HepG2 (cell line): ENCODE data around the gene PNKD. TPM values are rescaled to one million over a fixed set of nuclear protein-coding genes. Genes with fewer than 3 reads are reported as not detected.

ENCODE experiments used
- ARID3A ChIP-seq: IDR thresholded peaks from 2 replicates; pipeline ENCODE4 v1.6.1; 2012; ENCODE audit warnings: low read depth, low read length, improper control_type of control experiment
- ATF2 ChIP-seq: sonication (generic); formaldehyde crosslinking; IDR thresholded peaks from 2 replicates; pipeline ENCODE4 v1.4.0; 2020; ENCODE audit warnings: missing genetic modification reagents
- ESRRA ChIP-seq: sonication (generic); formaldehyde crosslinking; IDR thresholded peaks from 2 replicates; pipeline ENCODE4 v1.5.1; 2020; ENCODE audit warnings: mild to moderate bottlenecking, low read depth, missing genetic modification reagents
- HDAC2 ChIP-seq: sonication (generic); formaldehyde crosslinking; IDR thresholded peaks from 2 replicates; pipeline ENCODE4 v1.4.0; 2020; ENCODE audit warnings: missing genetic modification reagents
- HOXD1 ChIP-seq: sonication (generic); formaldehyde crosslinking; IDR thresholded peaks from 2 replicates; pipeline ENCODE4 v1.5.0; 2020; ENCODE audit warnings: missing genetic modification reagents
- KLF16 ChIP-seq, 2 experiments: sonication (generic) in 1 of 2; formaldehyde crosslinking in 1 of 2; IDR thresholded peaks; 2 replicates each; pipeline versions ENCODE4 v1.6.1 to v1.8.0; 2016 to 2023; ENCODE audit warnings: missing genetic modification reagents in 2 of 2, missing compliant biosample characterization in 1 of 2
- LCORL ChIP-seq, 2 experiments: fragments of 450-650 bp in 1 of 2; sonication (generic) in 1 of 2; formaldehyde crosslinking in 1 of 2; IDR thresholded peaks; 2 replicates each; pipeline versions ENCODE4 v1.5.0 to v1.6.1; 2017 to 2020; ENCODE audit warnings: antibody characterized with exemption in 1 of 2, missing genetic modification reagents in 1 of 2
- MTF2 ChIP-seq: sonication (generic); formaldehyde crosslinking; IDR thresholded peaks from 2 replicates; pipeline ENCODE4 v1.5.0; 2020; ENCODE audit warnings: missing genetic modification reagents, borderline replicate concordance
- NFAT5 ChIP-seq: sonication (generic); formaldehyde crosslinking; IDR thresholded peaks from 2 replicates; pipeline ENCODE4 v1.4.0; 2020; ENCODE audit warnings: missing genetic modification reagents
- POLR2AphosphoS5 ChIP-seq: IDR thresholded peaks from 2 replicates; pipeline ENCODE4 v1.6.1; 2012; ENCODE audit warnings: low read depth, low read length
- RFXANK ChIP-seq: IDR thresholded peaks from 2 replicates; pipeline ENCODE4 v1.6.1; 2016
- SP5 ChIP-seq: IDR thresholded peaks from 2 replicates; pipeline ENCODE4 v1.6.1; 2016; ENCODE audit warnings: low read depth, borderline replicate concordance
- TBP ChIP-seq: sonication (generic); formaldehyde crosslinking; IDR thresholded peaks from 2 replicates; pipeline ENCODE4 v1.5.0; 2020; ENCODE audit warnings: missing genetic modification reagents
- ZFY ChIP-seq: sonication (generic); formaldehyde crosslinking; IDR thresholded peaks from 2 replicates; pipeline ENCODE4 v1.4.0; 2020; ENCODE audit warnings: missing genetic modification reagents
- ZNF329 ChIP-seq: sonication (generic); formaldehyde crosslinking; IDR thresholded peaks from 2 replicates; pipeline ENCODE4 v1.9.0; 2021; ENCODE audit warnings: low read depth, mild to moderate bottlenecking, missing genetic modification reagents
- ZNF569 ChIP-seq: sonication (generic); formaldehyde crosslinking; IDR thresholded peaks from 2 replicates; pipeline ENCODE4 v1.5.0; 2020; ENCODE audit warnings: mild to moderate bottlenecking, missing genetic modification reagents, moderate library complexity, borderline replicate concordance
- ZNF770 ChIP-seq: sonication (generic); formaldehyde crosslinking; IDR thresholded peaks from 2 replicates; pipeline ENCODE4 v1.5.0; 2020; ENCODE audit warnings: mild to moderate bottlenecking, missing genetic modification reagents
- ZNF782 ChIP-seq: sonication (generic); formaldehyde crosslinking; IDR thresholded peaks from 2 replicates; pipeline ENCODE4 v1.4.0; 2020; ENCODE audit warnings: missing genetic modification reagents, mild to moderate bottlenecking, borderline replicate concordance
- ZNF850 ChIP-seq: sonication (generic); formaldehyde crosslinking; conservative IDR thresholded peaks from 2 replicates; pipeline ENCODE4 v1.9.0; 2021; ENCODE audit warnings: mild to moderate bottlenecking, missing genetic modification reagents
- polyA plus RNA-seq, 8 experiments: library from polyadenylated mRNA; depleted of rRNA in 3 of 8; stranded (reverse) in 7 of 8; unstranded in 1 of 8; fragments of >200 nt; fragmentation: Illumina TruSeq in 4 of 8; extraction: Trizol in 4 of 8; gene quantifications; 2 replicates each; pipeline versions ENCODE4 v1.2.1 to v1.2.3, GENCODE V29; 2011 to 2016; ENCODE audit warnings: low read depth in 4 of 8, missing spikeins in 1 of 8, mixed read lengths in 1 of 8; ENCODE audit not compliant: insufficient read depth in 1 of 8
- total RNA-seq, 5 experiments: library from RNA; depleted of rRNA; stranded (reverse); fragments of >200 nt; fragmentation: Illumina TruSeq; extraction: Trizol; gene quantifications; 2 replicates each; pipeline ENCODE4 v1.2.3, GENCODE V29; 2016; ENCODE audit warnings: low read depth in 1 of 5

The PNKD gene
- total and polyA plus RNA-seq, 2 of the 13 experiments (the other 11 are each of a cell fraction or from before 2014, with no cell fraction given): 55.9 to 80.4 TPM

- TF ChIP-seq LCORL (IDR thresholded peaks at IDR 0.05): no peak
- peak; percentile 70 for TF ChIP-seq LCORL (CRISPR knock-in tag; IDR thresholded peaks at IDR 0.05)
- 0 out of 2 replicates have a peak, but pooled peaks have one; percentile 44 for TF ChIP-seq SP5 (CRISPR knock-in tag)
- TF ChIP-seq ZNF770 (CRISPR knock-in tag): peak; percentile 71
- peak; percentile 48; the same call in 1 of the 2 replicates for TF ChIP-seq HOXD1 (CRISPR knock-in tag)
- TF ChIP-seq ZNF782 (CRISPR knock-in tag): no peak
- TF ChIP-seq RFXANK (CRISPR knock-in tag): 0 out of 2 replicates have a peak, but pooled peaks have one; percentile 17
- 0 out of 2 replicates have a peak, but pooled peaks have one; percentile 42 for TF ChIP-seq TBP
- TF ChIP-seq KLF16 (CRISPR knock-in tag; IDR thresholded peaks at IDR 0.05): 0 out of 4 replicates have a peak, but pooled peaks of 1 of the 2 experiments have one; percentile 19
- no peak for TF ChIP-seq ATF2 (CRISPR knock-in tag)
- TF ChIP-seq ZNF569 (CRISPR knock-in tag): peak; percentile 63; the same call in 1 of the 2 replicates
- no peak for TF ChIP-seq ARID3A
- TF ChIP-seq ESRRA (CRISPR knock-in tag): peak; percentile 59; the same call in 1 of the 2 replicates
- TF ChIP-seq MTF2 (CRISPR knock-in tag): no peak
- TF ChIP-seq POLR2AphosphoS5: peak; percentile 45
- TF ChIP-seq HDAC2 (CRISPR knock-in tag): peak; percentile 34; the same call in 1 of the 2 replicates
- TF ChIP-seq NFAT5 (CRISPR knock-in tag): no peak
- 0 out of 2 replicates have a peak, but pooled peaks have one; percentile 77 for TF ChIP-seq ZNF850 (CRISPR knock-in tag)
- TF ChIP-seq ZFY (CRISPR knock-in tag): 0 out of 2 replicates have a peak, but pooled peaks have one; percentile 27
- TF ChIP-seq ZNF329 (CRISPR knock-in tag): no peak
Measured at GRCh38 chr2:218289639-218290315, 19.5 kb downstream of the PNKD start (continued).
